ENCODE results near the gene GNLY. TPM values are rescaled to one million over a fixed set of nuclear protein-coding genes. Genes with fewer than 3 reads are reported as not detected.

The GNLY gene
- total and polyA plus RNA-seq, 2 of the 4 experiments (the other 2 are of a cell fraction): not detected

DNA sequence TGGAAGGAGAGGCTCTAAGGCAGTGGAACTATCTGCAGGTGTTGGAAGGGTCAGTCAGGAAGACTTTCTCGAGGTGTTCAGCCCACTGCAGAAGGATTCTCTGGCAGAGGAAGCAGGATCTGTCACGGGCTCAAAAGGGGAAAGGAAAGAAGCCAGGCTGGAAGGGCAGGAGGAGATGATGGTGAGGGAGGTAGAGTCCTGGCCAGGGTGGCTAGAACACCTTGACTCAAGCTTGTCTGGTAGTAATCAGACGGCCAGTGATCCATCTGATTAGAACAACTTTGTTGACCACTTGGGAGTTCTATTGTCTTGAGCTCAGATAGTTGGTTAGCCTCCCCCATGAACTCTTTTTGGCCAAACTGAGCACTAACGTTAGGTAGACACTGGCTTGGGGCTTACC is 49.9 kb downstream of the GNLY start:
- Histone ChIP-seq H3K79me1 (ENCODE audit: low read depth in 1 of 2, low read length in 2 of 2) (no peaks in the 10 kb centered on the region), H3K27me3 (ENCODE audit: control insufficient read depth, insufficient read depth, low read length) (no peaks in the 10 kb centered on the region), H2BK5ac (ENCODE audit: low read depth, low read length, poor library complexity, severe bottlenecking) (no peak overlapping the region), H3K4ac (ENCODE audit: low read depth, low read length) (peak overlapping the region; percentile 82), H3K4me3 (ENCODE audit: insufficient read depth, low read depth, low read length) (no peak overlapping the region), H3K9me1 (ENCODE audit: insufficient read depth, low read length) (peaks cover 30% of the 10 kb centered on the region), H4K20me1 (ENCODE audit: insufficient read depth, low read length) (peaks cover 8% of the 10 kb centered on the region), H2BK20ac (ENCODE audit: low read depth, low read length) (peak overlapping the region; percentile 93), H2BK120ac (ENCODE audit: low read depth, low read length) (peak overlapping the region; percentile 95), H2AFZ (replicated peaks; ENCODE audit: low read length, poor library complexity) (no peak overlapping the region), H3K4me2 (ENCODE audit: low read depth, low read length) (no peak overlapping the region), H2AK5ac (ENCODE audit: low read depth, low read length) (peak overlapping the region; percentile 94), H3K23ac (ENCODE audit: low read depth, low read length) (peak overlapping the region; percentile 35; the same call in 1 of the 2 replicates), H3K9me3 (ENCODE audit: control insufficient read depth, insufficient read depth, low read length) (no peaks in the 10 kb centered on the region), H2BK15ac (ENCODE audit: low read depth, low read length) (peak overlapping the region; percentile 76; the same call in 2 of the 3 replicates), H3K18ac (ENCODE audit: low read depth, low read length) (peak overlapping the region; percentile 87), H3K14ac (replicated peaks; ENCODE audit: low read depth, low read length) (peak overlapping the region; percentile 84), H3K27ac (ENCODE audit: insufficient read depth, low read length) (no peak overlapping the region), H3K9ac (ENCODE audit: low read depth, low read length) (no peak overlapping the region), H4K91ac (ENCODE audit: insufficient read depth, low read depth, low read length) (peak overlapping the region; percentile 89), H4K5ac (ENCODE audit: low read depth, low read length) (peak overlapping the region; percentile 62), H4K8ac (ENCODE audit: low read depth in 2 of 2, low read length in 2 of 2) (peak overlapping the region; percentile 40 to 61), H3K56ac (ENCODE audit: extremely low read depth, insufficient read depth, low read length) (peak overlapping the region; percentile 30; the same call in 1 of the 2 replicates), H3K36me3 (ENCODE audit: control insufficient read depth, insufficient read depth, low read length) (no peaks in the 10 kb centered on the region), H2AK9ac (replicated peaks; ENCODE audit: low read depth, low read length, poor library complexity) (peak overlapping the region; percentile 60), H3K4me1 (ENCODE audit: control insufficient read depth, insufficient read depth, low read length) (peaks cover 43% of the 10 kb centered on the region)
- POLR2A ChIA-PET (ENCODE audit: unreplicated experiment): no interaction called here
- dilution Hi-C loops (cut with HindIII; ENCODE audit: low sequenced_read_pairs, unreplicated experiment): no loop called here
- in situ Hi-C loops (cut with MboI; ENCODE audit: low sequenced_read_pairs): no loop called here
- ATAC-seq (ENCODE audit: low read depth): no peak
- CTCF ChIA-PET: interaction anchor here (2.1 kb wide), 1 partner anchor 15 kb away, joined by 10 read pairs; no protein-coding TSS in a partner anchor
- BruUV-seq (replicated peaks): no TSS peak
- no CpG with 5 or more reads among the region's 4 CpGs for WGBS, 2 experiments (ENCODE audit: extremely low coverage in 2 of 2, insufficient read length in 1 of 2)
- TF ChIP-seq CHD1 (IDR thresholded peaks at IDR 0.05; ENCODE audit: low read depth, low read length) (no peak), RCOR1 (IDR thresholded peaks at IDR 0.05; ENCODE audit: insufficient replicate concordance, low read length) (no peak), MAZ (IDR thresholded peaks at IDR 0.05; ENCODE audit: borderline replicate concordance, low read depth, low read length) (no peak), RAD21 (IDR thresholded peaks at IDR 0.05; ENCODE audit: low read length) (no peak), CEBPB (IDR thresholded peaks at IDR 0.05; ENCODE audit: low read depth, low read length) (no peak), FOS (IDR thresholded peaks at IDR 0.05; ENCODE audit: low read depth, low read length) (no peak)
- TF ChIP-seq, protein P1, sequence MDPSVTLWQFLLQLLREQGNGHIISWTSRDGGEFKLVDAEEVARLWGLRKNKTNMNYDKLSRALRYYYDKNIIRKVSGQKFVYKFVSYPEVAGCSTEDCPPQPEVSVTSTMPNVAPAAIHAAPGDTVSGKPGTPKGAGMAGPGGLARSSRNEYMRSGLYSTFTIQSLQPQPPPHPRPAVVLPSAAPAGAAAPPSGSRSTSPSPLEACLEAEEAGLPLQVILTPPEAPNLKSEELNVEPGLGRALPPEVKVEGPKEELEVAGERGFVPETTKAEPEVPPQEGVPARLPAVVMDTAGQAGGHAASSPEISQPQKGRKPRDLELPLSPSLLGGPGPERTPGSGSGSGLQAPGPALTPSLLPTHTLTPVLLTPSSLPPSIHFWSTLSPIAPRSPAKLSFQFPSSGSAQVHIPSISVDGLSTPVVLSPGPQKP (IDR thresholded peaks at IDR 0.05; ENCODE audit: borderline replicate concordance, low read depth, low read length): no peak
- no peak for DNase-seq
- intact Hi-C loops (cut with micrococcal nuclease): no loop called here

All from IMR-90 (cell line).